Kasumi-1 (cell line): Measurements from ENCODE around the gene AR.
"Not testable (repeated sequence)": the region's sequence is repeated elsewhere in the genome, so short reads cannot be mapped to it uniquely, and the experiment has no call there.

Experiments
- DNase-seq, 2 experiments: peaks; one replicate each; lab custom pipeline; 2025; lab: John Stamatoyannopoulos, UW

The AR gene

GRCh38 chrX:67624325-67624724 is 80.5 kb downstream of the AR start:
- DNase-seq: no peak

GRCh38 chrX:67635424-67635823 is 91.6 kb downstream of the AR start:
- DNase-seq: no peak

- no peak for DNase-seq
These were observed 92.7 kb downstream of the AR start for GRCh38 chrX:67636532-67636931.

- DNase-seq: not testable (repeated sequence)
These were observed 93.5 kb downstream of the AR start for GRCh38 chrX:67637293-67637692.

GRCh38 chrX:67648361-67648760 is 104.5 kb downstream of the AR start:
- DNase-seq: no peak

- DNase-seq: no peak
These were observed 107.8 kb downstream of the AR start for GRCh38 chrX:67651437-67652142.

GRCh38 chrX:67652543-67652942 is 108.7 kb downstream of the AR start:
- no peak for DNase-seq

- DNase-seq: no peak
These were observed 110.5 kb downstream of the AR start for GRCh38 chrX:67654301-67654700.

- DNase-seq: no peak
These were observed 121.8 kb downstream of the AR start for GRCh38 chrX:67665583-67665982.

GRCh38 chrX:67670717-67671116 is 126.9 kb downstream of the AR start:
- not testable (repeated sequence) for DNase-seq

- no peak for DNase-seq
These were observed 130.0 kb downstream of the AR start for GRCh38 chrX:67673741-67674274.

- DNase-seq: no peak
These were observed 130.9 kb downstream of the AR start for GRCh38 chrX:67674741-67675140.

- DNase-seq: no peak
These were observed 140.3 kb downstream of the AR start for GRCh38 chrX:67684136-67684535.

- DNase-seq: no peak
These were observed 148.4 kb downstream of the AR start for GRCh38 chrX:67692246-67692645.

GRCh38 chrX:67693928-67694327 is 150.1 kb downstream of the AR start:
- DNase-seq: no peak

- DNase-seq: no peak
These were observed 153.6 kb downstream of the AR start for GRCh38 chrX:67697452-67697851.

- DNase-seq: no peak
These were observed 156.8 kb downstream of the AR start for GRCh38 chrX:67700602-67701001.

GRCh38 chrX:67714004-67714403 is 170.2 kb downstream of the AR start:
- DNase-seq: no peak

GRCh38 chrX:67717571-67717970 is 173.8 kb downstream of the AR start:
- no peak for DNase-seq

GRCh38 chrX:67718926-67719325 is 175.1 kb downstream of the AR start:
- DNase-seq: no peak

- peak; percentile 53 to 57 for DNase-seq
These were observed 176.5 kb downstream of the AR start for GRCh38 chrX:67720344-67720743.

- no peak for DNase-seq
These were observed 177.5 kb downstream of the AR start for GRCh38 chrX:67721321-67721720.

- peak in 1 of 2 experiments; percentile 8 for DNase-seq
These were observed 179.9 kb downstream of the AR start for GRCh38 chrX:67723580-67724351.
